ENCODE measurements around the gene CYB561.
A peak's percentile ranks its signal among the peaks of the same experiment; 100 is the strongest.
"Not testable (repeated sequence)": the region's sequence is repeated elsewhere in the genome, so short reads cannot be mapped to it uniquely, and the experiment has no call there.

CYB561 gene

GRCh38 chr17:63478814-63479494, 32.8 kb upstream of the CYB561 start:
- DNase-seq: peak; percentile 95

- DNase-seq: peak; percentile 32
Observed at GRCh38 chr17:63477480-63478440, 31.7 kb upstream of the CYB561 start.

- DNase-seq: peak; percentile 65
Observed at GRCh38 chr17:63476854-63477479, 30.9 kb upstream of the CYB561 start, which contains the start of gene ACE. Gene ACE (plus strand): TSS chr17:63477061. CDS start chr17:63477095, 34 bp downstream.

- DNase-seq: peak; percentile 45
Observed at GRCh38 chr17:63476459-63476853, 30.4 kb upstream of the CYB561 start.

- DNase-seq: no peak
Observed at GRCh38 chr17:63475491-63476412, 29.6 kb upstream of the CYB561 start.

- no peak for DNase-seq
Observed at GRCh38 chr17:63474586-63475460, 28.7 kb upstream of the CYB561 start.

GRCh38 chr17:63474174-63474573, 28.1 kb upstream of the CYB561 start:
- DNase-seq: no peak

GRCh38 chr17:63468099-63468498, 22.0 kb upstream of the CYB561 start:
- not testable (repeated sequence) for DNase-seq

- DNase-seq: no peak
Observed at GRCh38 chr17:63464691-63465236, 18.7 kb upstream of the CYB561 start.

GRCh38 chr17:63463771-63464170, 17.7 kb upstream of the CYB561 start:
- DNase-seq: no peak

- no peak for DNase-seq
Observed at GRCh38 chr17:63460018-63460417, 13.9 kb upstream of the CYB561 start.

GRCh38 chr17:63458478-63458877, 12.4 kb upstream of the CYB561 start:
- DNase-seq: no peak

- DNase-seq: no peak
Observed at GRCh38 chr17:63455417-63455816, 9.3 kb upstream of the CYB561 start.

GRCh38 chr17:63454915-63455314, 8.8 kb upstream of the CYB561 start:
- DNase-seq: no peak

- DNase-seq: not testable (repeated sequence)
Observed at GRCh38 chr17:63454357-63454756, 8.3 kb upstream of the CYB561 start.

- DNase-seq: no peak
Observed at GRCh38 chr17:63452962-63453551, 7.0 kb upstream of the CYB561 start.

- no peak for DNase-seq
Observed at GRCh38 chr17:63452046-63452961, 6.2 kb upstream of the CYB561 start.

- DNase-seq: no peak
Observed at GRCh38 chr17:63451150-63451549, 5.0 kb upstream of the CYB561 start.

- DNase-seq: no peak
Observed at GRCh38 chr17:63450551-63450950, 4.4 kb upstream of the CYB561 start.
